ENCODE data around the gene DMC1. TPM values are rescaled to one million over a fixed set of nuclear protein-coding genes. Genes with fewer than 3 reads are reported as not detected.

Gene DMC1
- total and polyA plus RNA-seq, 2 of the 13 experiments (the other 11 are each of a cell fraction or from before 2014, with no cell fraction given) = 0.82 TPM; not detected in 1

GRCh38 chr22:38611559-38611958, 41.6 kb upstream of the DMC1 start (continued):
- TF ChIP-seq, protein P1, sequence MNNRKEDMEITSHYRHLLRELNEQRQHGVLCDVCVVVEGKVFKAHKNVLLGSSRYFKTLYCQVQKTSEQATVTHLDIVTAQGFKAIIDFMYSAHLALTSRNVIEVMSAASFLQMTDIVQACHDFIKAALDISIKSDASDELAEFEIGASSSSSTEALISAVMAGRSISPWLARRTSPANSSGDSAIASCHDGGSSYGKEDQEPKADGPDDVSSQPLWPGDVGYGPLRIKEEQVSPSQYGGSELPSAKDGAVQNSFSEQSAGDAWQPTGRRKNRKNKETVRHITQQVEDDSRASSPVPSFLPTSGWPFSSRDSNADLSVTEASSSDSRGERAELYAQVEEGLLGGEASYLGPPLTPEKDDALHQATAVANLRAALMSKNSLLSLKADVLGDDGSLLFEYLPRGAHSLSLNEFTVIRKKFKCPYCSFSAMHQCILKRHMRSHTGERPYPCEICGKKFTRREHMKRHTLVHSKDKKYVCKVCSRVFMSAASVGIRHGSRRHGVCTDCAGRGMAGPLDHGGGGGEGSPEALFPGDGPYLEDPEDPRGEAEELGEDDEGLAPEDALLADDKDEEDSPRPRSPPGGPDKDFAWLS (CRISPR knock-in tag; IDR thresholded peaks at IDR 0.05; ENCODE audit: borderline replicate concordance) = no peak
- TF ChIP-seq, protein P2, sequence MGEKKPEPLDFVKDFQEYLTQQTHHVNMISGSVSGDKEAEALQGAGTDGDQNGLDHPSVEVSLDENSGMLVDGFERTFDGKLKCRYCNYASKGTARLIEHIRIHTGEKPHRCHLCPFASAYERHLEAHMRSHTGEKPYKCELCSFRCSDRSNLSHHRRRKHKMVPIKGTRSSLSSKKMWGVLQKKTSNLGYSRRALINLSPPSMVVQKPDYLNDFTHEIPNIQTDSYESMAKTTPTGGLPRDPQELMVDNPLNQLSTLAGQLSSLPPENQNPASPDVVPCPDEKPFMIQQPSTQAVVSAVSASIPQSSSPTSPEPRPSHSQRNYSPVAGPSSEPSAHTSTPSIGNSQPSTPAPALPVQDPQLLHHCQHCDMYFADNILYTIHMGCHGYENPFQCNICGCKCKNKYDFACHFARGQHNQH (CRISPR knock-in tag; IDR thresholded peaks at IDR 0.05) = no peak

DNA sequence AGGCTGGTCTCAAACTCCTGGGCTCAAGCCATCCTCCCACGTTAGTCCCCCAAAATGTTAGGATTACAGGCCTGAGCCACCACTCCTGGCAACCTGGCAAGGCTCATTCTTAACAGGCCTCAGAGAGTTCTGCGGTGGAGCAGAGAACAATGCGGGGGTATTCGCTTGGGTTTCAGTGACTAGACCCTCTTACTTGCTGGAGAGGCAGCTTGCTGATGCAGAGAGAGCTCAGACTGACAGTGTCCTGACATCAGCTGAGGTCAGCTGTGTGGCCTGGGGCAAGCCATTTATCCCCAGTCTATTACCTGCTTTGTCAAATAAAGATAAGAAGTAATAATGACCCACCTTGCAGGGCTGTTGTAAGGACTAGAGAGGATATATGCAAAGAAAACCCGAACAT, 40.3 kb upstream of the DMC1 start:
- Histone ChIP-seq H3K79me2 (ENCODE audit: insufficient read depth, low read length) (no peaks in the 10 kb centered on the region), H3K4me2 (ENCODE audit: low read depth, low read length) (no peak overlapping the region), H3K27ac (ENCODE audit: extremely low read length, insufficient read depth, low read length) (no peak overlapping the region), H3K9me3 (ENCODE audit: low read length) (no peaks in the 10 kb centered on the region), H3K4me3 (replicated peaks in 1 of 3; ENCODE audit: insufficient read depth in 1 of 3, low read depth in 2 of 3, low read length in 3 of 3) (no peak overlapping the region), H3K4me1 (ENCODE audit: insufficient read depth, low read length) (peaks cover 19% of the 10 kb centered on the region), H4K20me1 (ENCODE audit: insufficient read depth, low read length) (no peaks in the 10 kb centered on the region; the same call in 1 of the 2 replicates), H3K27me3 (ENCODE audit: control insufficient read depth in 1 of 2, insufficient read depth in 2 of 2, low read length in 2 of 2) (no peaks in the 10 kb centered on the region), H3K36me3 (replicated peaks in 1 of 2; ENCODE audit: control insufficient read depth in 1 of 2, insufficient read depth in 2 of 2, low read length in 2 of 2) (no peaks in the 10 kb centered on the region), H2AFZ (ENCODE audit: low read length) (no peak overlapping the region), H3K9ac (ENCODE audit: insufficient read depth, low read depth, low read length) (no peak overlapping the region)
- BruUV-seq (replicated peaks) = no TSS peak
- in situ Hi-C loops (cut with HindIII; ENCODE audit: extremely low pct_ligation_motif_present, low pct_unique_long_range_greater_than_20kb) (no loop called here), intact Hi-C loops (cut with micrococcal nuclease; ENCODE audit: unreplicated experiment) (no loop called here)
- CTCF ChIA-PET (ENCODE audit: low intra/inter-chr PET ratio, low total read pairs) = no interaction called here
- no peak for DNase-seq (ENCODE audit: low spot score)
- ATAC-seq = no peak
- POLR2A ChIA-PET = no interaction called here
- WGBS (ENCODE audit: low lambda C conversion rate) = 55% methylated on average over 3 of the region's 5 CpGs
- FAIRE-seq = no peak
- TF ChIP-seq TAF1 (CRISPR knock-in tag; IDR thresholded peaks at IDR 0.05) (no peak), EED (CRISPR knock-in tag; IDR thresholded peaks at IDR 0.05) (no peak), RNF2 (conservative IDR thresholded peaks at IDR 0.05; ENCODE audit: low read depth) (no peak), TEAD2 (CRISPR knock-in tag; IDR thresholded peaks at IDR 0.05) (no peak), TBL1XR1 (IDR thresholded peaks at IDR 0.05; ENCODE audit: borderline replicate concordance, low read length, partially characterized antibody) (no peak)
- TF ChIP-seq, protein P3, sequence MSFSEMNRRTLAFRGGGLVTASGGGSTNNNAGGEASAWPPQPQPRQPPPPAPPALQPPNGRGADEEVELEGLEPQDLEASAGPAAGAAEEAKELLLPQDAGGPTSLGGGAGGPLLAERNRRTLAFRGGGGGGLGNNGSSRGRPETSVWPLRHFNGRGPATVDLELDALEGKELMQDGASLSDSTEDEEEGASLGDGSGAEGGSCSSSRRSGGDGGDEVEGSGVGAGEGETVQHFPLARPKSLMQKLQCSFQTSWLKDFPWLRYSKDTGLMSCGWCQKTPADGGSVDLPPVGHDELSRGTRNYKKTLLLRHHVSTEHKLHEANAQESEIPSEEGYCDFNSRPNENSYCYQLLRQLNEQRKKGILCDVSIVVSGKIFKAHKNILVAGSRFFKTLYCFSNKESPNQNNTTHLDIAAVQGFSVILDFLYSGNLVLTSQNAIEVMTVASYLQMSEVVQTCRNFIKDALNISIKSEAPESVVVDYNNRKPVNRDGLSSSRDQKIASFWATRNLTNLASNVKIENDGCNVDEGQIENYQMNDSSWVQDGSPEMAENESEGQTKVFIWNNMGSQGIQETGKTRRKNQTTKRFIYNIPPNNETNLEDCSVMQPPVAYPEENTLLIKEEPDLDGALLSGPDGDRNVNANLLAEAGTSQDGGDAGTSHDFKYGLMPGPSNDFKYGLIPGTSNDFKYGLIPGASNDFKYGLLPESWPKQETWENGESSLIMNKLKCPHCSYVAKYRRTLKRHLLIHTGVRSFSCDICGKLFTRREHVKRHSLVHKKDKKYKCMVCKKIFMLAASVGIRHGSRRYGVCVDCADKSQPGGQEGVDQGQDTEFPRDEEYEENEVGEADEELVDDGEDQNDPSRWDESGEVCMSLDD (CRISPR knock-in tag; IDR thresholded peaks at IDR 0.05; ENCODE audit: borderline replicate concordance) = no peak
- TF ChIP-seq, protein P4, sequence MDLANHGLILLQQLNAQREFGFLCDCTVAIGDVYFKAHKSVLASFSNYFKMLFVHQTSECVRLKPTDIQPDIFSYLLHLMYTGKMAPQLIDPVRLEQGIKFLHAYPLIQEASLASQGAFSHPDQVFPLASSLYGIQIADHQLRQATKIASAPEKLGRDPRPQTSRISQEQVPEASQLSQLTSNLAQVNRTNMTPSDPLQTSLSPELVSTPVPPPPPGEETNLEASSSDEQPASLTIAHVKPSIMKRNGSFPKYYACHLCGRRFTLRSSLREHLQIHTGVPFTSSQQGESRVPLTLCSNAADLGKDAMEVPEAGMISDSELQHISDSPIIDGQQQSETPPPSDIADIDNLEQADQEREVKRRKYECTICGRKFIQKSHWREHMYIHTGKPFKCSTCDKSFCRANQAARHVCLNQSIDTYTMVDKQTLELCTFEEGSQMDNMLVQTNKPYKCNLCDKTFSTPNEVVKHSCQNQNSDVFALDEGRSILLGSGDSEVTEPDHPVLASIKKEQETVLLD (CRISPR knock-in tag; IDR thresholded peaks at IDR 0.05; ENCODE audit: low read depth) = no peak
- TF ChIP-seq, protein P5, sequence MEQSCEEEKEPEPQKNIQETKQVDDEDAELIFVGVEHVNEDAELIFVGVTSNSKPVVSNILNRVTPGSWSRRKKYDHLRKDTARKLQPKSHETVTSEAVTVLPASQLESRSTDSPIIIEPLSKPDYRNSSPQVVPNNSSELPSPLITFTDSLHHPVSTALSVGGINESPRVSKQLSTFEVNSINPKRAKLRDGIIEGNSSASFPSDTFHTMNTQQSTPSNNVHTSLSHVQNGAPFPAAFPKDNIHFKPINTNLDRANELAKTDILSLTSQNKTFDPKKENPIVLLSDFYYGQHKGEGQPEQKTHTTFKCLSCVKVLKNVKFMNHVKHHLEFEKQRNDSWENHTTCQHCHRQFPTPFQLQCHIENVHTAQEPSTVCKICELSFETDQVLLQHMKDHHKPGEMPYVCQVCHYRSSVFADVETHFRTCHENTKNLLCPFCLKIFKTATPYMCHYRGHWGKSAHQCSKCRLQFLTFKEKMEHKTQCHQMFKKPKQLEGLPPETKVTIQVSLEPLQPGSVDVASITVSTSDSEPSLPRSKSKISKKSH (CRISPR knock-in tag; IDR thresholded peaks at IDR 0.05; ENCODE audit: borderline replicate concordance) = no peak
- TF ChIP-seq, protein P6, sequence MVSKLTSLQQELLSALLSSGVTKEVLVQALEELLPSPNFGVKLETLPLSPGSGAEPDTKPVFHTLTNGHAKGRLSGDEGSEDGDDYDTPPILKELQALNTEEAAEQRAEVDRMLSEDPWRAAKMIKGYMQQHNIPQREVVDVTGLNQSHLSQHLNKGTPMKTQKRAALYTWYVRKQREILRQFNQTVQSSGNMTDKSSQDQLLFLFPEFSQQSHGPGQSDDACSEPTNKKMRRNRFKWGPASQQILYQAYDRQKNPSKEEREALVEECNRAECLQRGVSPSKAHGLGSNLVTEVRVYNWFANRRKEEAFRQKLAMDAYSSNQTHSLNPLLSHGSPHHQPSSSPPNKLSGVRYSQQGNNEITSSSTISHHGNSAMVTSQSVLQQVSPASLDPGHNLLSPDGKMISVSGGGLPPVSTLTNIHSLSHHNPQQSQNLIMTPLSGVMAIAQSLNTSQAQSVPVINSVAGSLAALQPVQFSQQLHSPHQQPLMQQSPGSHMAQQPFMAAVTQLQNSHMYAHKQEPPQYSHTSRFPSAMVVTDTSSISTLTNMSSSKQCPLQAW (CRISPR knock-in tag; IDR thresholded peaks at IDR 0.05) = no peak
- TF ChIP-seq, protein P7, sequence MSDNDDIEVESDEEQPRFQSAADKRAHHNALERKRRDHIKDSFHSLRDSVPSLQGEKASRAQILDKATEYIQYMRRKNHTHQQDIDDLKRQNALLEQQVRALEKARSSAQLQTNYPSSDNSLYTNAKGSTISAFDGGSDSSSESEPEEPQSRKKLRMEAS (IDR thresholded peaks at IDR 0.05) = no peak
